Choroid plexus epithelial cell (primary cell): ENCODE measurements around the gene GMEB2.
"Not testable (repeated sequence)": the region's sequence is repeated elsewhere in the genome, so short reads cannot be mapped to it uniquely, and the experiment has no call there.

Source experiments
- DNase-seq: peaks from one replicate; pipeline ENCODE4 v3.0.0-alpha.2; 2010; ENCODE audit warnings: low read depth
- H3K4me3 ChIP-seq: 2 replicates; pipeline ENCODE4 v1.5.1; 2011; ENCODE audit warnings: low read depth, mild to moderate bottlenecking, control low read depth, low read length, moderate library complexity
- CTCF ChIP-seq: conservative IDR thresholded peaks from 2 replicates; pipeline ENCODE4 v1.5.1; 2011; ENCODE audit warnings: low read depth, mild to moderate bottlenecking, control low read depth, inconsistent platforms, low read length, moderate library complexity

Gene GMEB2

GRCh38 chr20:63562461-63563224 is 64.3 kb downstream of the GMEB2 start:
- no peak overlapping the region for H3K4me3 ChIP-seq
- TF ChIP-seq CTCF: no peak
- DNase-seq: no peak

GRCh38 chr20:63561624-63562396 is 65.1 kb downstream of the GMEB2 start:
- H3K4me3 ChIP-seq: no peak overlapping the region
- no peak for DNase-seq
- TF ChIP-seq CTCF: no peak

- TF ChIP-seq CTCF: no peak
- no peak for DNase-seq
- no peak overlapping the region for H3K4me3 ChIP-seq
These were observed 65.9 kb downstream of the GMEB2 start for GRCh38 chr20:63560856-63561609.

GRCh38 chr20:63560333-63560805 is 66.5 kb downstream of the GMEB2 start:
- DNase-seq: no peak
- no peak overlapping the region for H3K4me3 ChIP-seq

GRCh38 chr20:63559485-63560332 is 67.2 kb downstream of the GMEB2 start:
- not testable (repeated sequence) for DNase-seq, H3K4me3 ChIP-seq

More at GRCh38 chr20:63560333-63560805, 66.5 kb downstream of the GMEB2 start:
- TF ChIP-seq CTCF: no peak

GRCh38 chr20:63558804-63559484 is 68.0 kb downstream of the GMEB2 start:
- no peak for DNase-seq
- no peak overlapping the region for H3K4me3 ChIP-seq
- no peak for TF ChIP-seq CTCF
